HCT116 (cell line): Measurements from ENCODE around the gene NBPF8. TPM values are rescaled to one million over a fixed set of nuclear protein-coding genes. Genes with fewer than 3 reads are reported as not detected.
A peak's percentile ranks its signal among the peaks of the same experiment; 100 is the strongest.
"Not testable (repeated sequence)": the region's sequence is repeated elsewhere in the genome, so short reads cannot be mapped to it uniquely, and the experiment has no call there.

Experiments
- ATAC-seq: fragments of 200-7000 bp; cut with Tn5 transposase; 2 replicates; pipeline ENCODE4 v1.9.1; 2020; ENCODE audit warnings: mild to moderate bottlenecking, moderate library complexity
- BruUV-seq: library from RNA; stranded (reverse); fragments of 400-500 nt; replicated peaks from 2 replicates; lab custom pipeline; 2021; lab: Mats Ljungman, UMichigan
- CTCF ChIA-PET: fragments of 300-600 bp; sonication (Branson Sonifier 250); formaldehyde crosslinking; loops from one replicate; lab custom pipeline; 2021; ENCODE audit warnings: antibody characterized with exemption; lab: Charles Lee
- POLR2A ChIA-PET: fragments of 300-600, 350-600 bp; sonication (Branson Sonifier 250); formaldehyde crosslinking; loops from one replicate; lab custom pipeline; 2021; ENCODE audit warnings: antibody characterized with exemption; lab: Charles Lee
- RAD21 ChIA-PET, 2 experiments: fragments of 300-600 bp; sonication (Branson Sonifier 250); formaldehyde crosslinking; loops; one replicate each; lab custom pipeline; 2023; ENCODE audit warnings: low total read pairs in 2 of 2; ENCODE audit not compliant: uncharacterized antibody in 2 of 2, unreplicated experiment in 2 of 2, low non-redundant PET in 1 of 2; lab: Charles Lee
- DNase-seq: peaks from one replicate; pipeline ENCODE4 v3.0.0-alpha.2; 2010; ENCODE audit warnings: low read depth, low spot score
- H2AFZ ChIP-seq: fragments of 200-600 bp; shearing (Covaris generic), sonication (generic); 2 replicates; pipeline ENCODE4 v1.6.1; 2017; ENCODE audit warnings: low read depth, mixed run types, mixed read lengths, antibody characterized with exemption, low read length; ENCODE audit not compliant: poor library complexity, severe bottlenecking
- H3K27ac ChIP-seq: 2 replicates; pipeline ENCODE4 v1.5.1; 2012; ENCODE audit warnings: low read depth, low read length
- H3K27me3 ChIP-seq: fragments of 200-600 bp; sonication (generic); 2 replicates; pipeline ENCODE4 v1.6.1; 2016; ENCODE audit warnings: mixed run types, low read length, mixed read lengths; ENCODE audit not compliant: insufficient read depth
- H3K36me3 ChIP-seq, 2 experiments: fragments of 200-500 bp in 1 of 2; fragments of 200-600 bp in 1 of 2; sonication (Bioruptor generic) in 1 of 2; sonication (generic) in 1 of 2; 2 replicates each; pipeline versions ENCODE4 v1.5.1 to v1.6.1; 2014 to 2016; ENCODE audit warnings: low read length in 2 of 2, inconsistent platforms in 1 of 2, mixed read lengths in 1 of 2, mixed run types in 1 of 2; ENCODE audit not compliant: insufficient read depth in 2 of 2, control insufficient read depth in 1 of 2
- H3K4me1 ChIP-seq, 2 experiments: fragments of 200-600 bp in 1 of 2; sonication (generic) in 1 of 2; 2 replicates each; pipeline versions ENCODE4 v1.5.1 to v1.6.1; 2012 to 2017; ENCODE audit warnings: low read length in 2 of 2, inconsistent platforms in 1 of 2, mild to moderate bottlenecking in 1 of 2, mixed read lengths in 1 of 2, mixed run types in 1 of 2, moderate library complexity in 1 of 2; ENCODE audit not compliant: insufficient read depth in 2 of 2, control insufficient read depth in 1 of 2
- H3K4me2 ChIP-seq: fragments of 200-600 bp; sonication (generic); 2 replicates; pipeline ENCODE4 v1.6.1; 2017; ENCODE audit warnings: mixed run types, low read length, mixed read lengths
- H3K4me3 ChIP-seq, 2 experiments: fragments of 200-600 bp in 1 of 2; sonication (generic) in 1 of 2; replicated peaks in 1 of 2; 2 replicates each; pipeline ENCODE4 v1.5.1; 2011 to 2016; ENCODE audit warnings: low read length in 2 of 2, control low read depth in 1 of 2, low read depth in 1 of 2, mild to moderate bottlenecking in 1 of 2, mixed read lengths in 1 of 2, mixed run types in 1 of 2
- H3K79me2 ChIP-seq: fragments of 200-600 bp; sonication (generic); 2 replicates; pipeline ENCODE4 v1.6.1; 2017; ENCODE audit warnings: mild to moderate bottlenecking, mixed run types, low read length, moderate library complexity, mixed read lengths; ENCODE audit not compliant: insufficient read depth
- H3K9ac ChIP-seq: fragments of 200-600 bp; sonication (generic); 2 replicates; pipeline ENCODE4 v1.6.1; 2016; ENCODE audit warnings: low read length, mixed read lengths
- H3K9me2 ChIP-seq: fragments of 200-600 bp; sonication (generic), shearing (Covaris generic); 2 replicates; pipeline ENCODE4 v1.6.1; 2017; ENCODE audit warnings: mixed run types, mild to moderate bottlenecking, moderate library complexity; ENCODE audit not compliant: insufficient read depth
- H3K9me3 ChIP-seq, 2 experiments: fragments of 200-500 bp in 1 of 2; fragments of 200-600 bp in 1 of 2; sonication (Bioruptor generic) in 1 of 2; sonication (generic) in 1 of 2; 2 replicates each; pipeline ENCODE4 v1.6.1; 2014 to 2017; ENCODE audit warnings: low read length in 2 of 2, mixed read lengths in 2 of 2, inconsistent platforms in 1 of 2, low read depth in 1 of 2, mild to moderate bottlenecking in 1 of 2, mixed run types in 1 of 2, moderate library complexity in 1 of 2; ENCODE audit not compliant: control insufficient read depth in 1 of 2, insufficient read depth in 1 of 2
- H4K20me1 ChIP-seq: fragments of 200-600 bp; sonication (generic), shearing (Covaris generic); 2 replicates; pipeline ENCODE4 v1.6.1; 2017; ENCODE audit warnings: mixed run types, mild to moderate bottlenecking, moderate library complexity; ENCODE audit not compliant: insufficient read depth
- intact Hi-C: fragments of 100-400 bp; cut with micrococcal nuclease; formaldehyde crosslinking; loops from 2 replicates; pipeline ENCODE4 v1.10.0; 2022
- total RNA-seq: library from RNA; stranded (reverse); gene quantifications from one replicate; pipeline ENCODE4 v1.2.1, GENCODE V29; 2021; ENCODE audit not compliant: unreplicated experiment

The NBPF8 gene
- total RNA-seq, 1 experiment from 2014 or later = 10.3 TPM

- H3K79me2 ChIP-seq, H2AFZ ChIP-seq, RAD21 ChIA-PET, H3K9ac ChIP-seq, POLR2A ChIA-PET, H4K20me1 ChIP-seq, intact Hi-C loops, BruUV-seq, ATAC-seq, H3K27ac ChIP-seq, H3K4me2 ChIP-seq, CTCF ChIA-PET, H3K4me1 ChIP-seq, H3K27me3 ChIP-seq, H3K9me2 ChIP-seq, H3K9me3 ChIP-seq, H3K36me3 ChIP-seq, H3K4me3 ChIP-seq: not testable (repeated sequence)
- DNase-seq = peak; percentile 3
Measured at GRCh38 chr1:120388597-120389126, 26.2 kb upstream of the NBPF8 start.

GRCh38 chr1:120391365-120391764, 23.5 kb upstream of the NBPF8 start:
- CTCF ChIA-PET, H3K79me2 ChIP-seq, H3K36me3 ChIP-seq, BruUV-seq, H3K9ac ChIP-seq, ATAC-seq, H3K9me3 ChIP-seq, POLR2A ChIA-PET, H2AFZ ChIP-seq, H4K20me1 ChIP-seq, H3K9me2 ChIP-seq, H3K27me3 ChIP-seq, DNase-seq, H3K4me1 ChIP-seq, intact Hi-C loops, H3K27ac ChIP-seq, H3K4me3 ChIP-seq, RAD21 ChIA-PET, H3K4me2 ChIP-seq: not testable (repeated sequence)

- H4K20me1 ChIP-seq, H2AFZ ChIP-seq, H3K4me3 ChIP-seq, ATAC-seq, DNase-seq, H3K4me1 ChIP-seq, CTCF ChIA-PET, H3K36me3 ChIP-seq, H3K9me2 ChIP-seq, H3K9me3 ChIP-seq, intact Hi-C loops, POLR2A ChIA-PET, RAD21 ChIA-PET, H3K4me2 ChIP-seq, H3K27ac ChIP-seq, H3K79me2 ChIP-seq, BruUV-seq, H3K27me3 ChIP-seq, H3K9ac ChIP-seq: not testable (repeated sequence)
Measured at GRCh38 chr1:120393316-120394232, 21.3 kb upstream of the NBPF8 start.

GRCh38 chr1:120405348-120405747, 9.5 kb upstream of the NBPF8 start:
- H3K79me2 ChIP-seq, ATAC-seq, H3K4me1 ChIP-seq, H2AFZ ChIP-seq, intact Hi-C loops, RAD21 ChIA-PET, BruUV-seq, H3K36me3 ChIP-seq, H3K4me3 ChIP-seq, CTCF ChIA-PET, POLR2A ChIA-PET, H4K20me1 ChIP-seq, H3K27me3 ChIP-seq, H3K4me2 ChIP-seq, H3K9me3 ChIP-seq, H3K9ac ChIP-seq, H3K9me2 ChIP-seq, DNase-seq, H3K27ac ChIP-seq: not testable (repeated sequence)
